Right lobe of liver (tissue), 6 donors: ENCODE data around the gene THG1L. TPM values are rescaled to one million over a fixed set of nuclear protein-coding genes. Genes with fewer than 3 reads are reported as not detected.
A peak's percentile ranks its signal among the peaks of the same experiment; 100 is the strongest.

ENCODE experiments used
- ATAC-seq, 4 donors: fragments of 200-7000 bp; cut with Tn5 transposase; one replicate each; pipeline ENCODE4 v1.9.1; 2020; ENCODE audit warnings: mild to moderate bottlenecking in 4 of 4, moderate library complexity in 4 of 4
- DNase-seq, 3 donors: peaks; one replicate each; pipeline ENCODE4 v3.0.0-alpha.2; 2020
- H3K27ac ChIP-seq, 3 donors: fragments of 200-600 bp; one replicate each; pipeline ENCODE4 v1.8.0; 2022
- H3K27me3 ChIP-seq, 2 donors: fragments of 200-600 bp; one replicate each; pipeline ENCODE4 v1.8.0; 2022
- H3K36me3 ChIP-seq, 4 donors: fragments of 200-600 bp; sonication (generic) in 1 of 4; one replicate each; pipeline versions ENCODE4 v1.5.1 to v1.8.0; 2017 to 2022; ENCODE audit warnings: control low read depth in 1 of 4
- H3K4me1 ChIP-seq, 4 donors: fragments of 200-600 bp; sonication (generic) in 1 of 4; one replicate each; pipeline versions ENCODE4 v1.5.1 to v1.8.0; 2017 to 2022; ENCODE audit warnings: control low read depth in 1 of 4
- H3K4me3 ChIP-seq, 3 donors: fragments of 200-600 bp; one replicate each; pipeline ENCODE4 v1.8.0; 2022
- H3K9me3 ChIP-seq, 4 donors: fragments of 200-600 bp; sonication (generic) in 1 of 4; one replicate each; pipeline versions ENCODE4 v1.5.1 to v1.8.0; 2017 to 2022; ENCODE audit warnings: control low read depth in 1 of 4
- CTCF ChIP-seq, 4 donors: fragments of 200-600 bp in 3 of 4; fragments of 450-650 bp in 1 of 4; IDR thresholded peaks; one replicate each; pipeline versions ENCODE4 v1.5.1 to v1.8.0; 2016 to 2022; ENCODE audit warnings: antibody characterized with exemption in 4 of 4, mild to moderate bottlenecking in 2 of 4
- POLR2A ChIP-seq: fragments of 450-650 bp; IDR thresholded peaks from one replicate; pipeline ENCODE4 v1.6.1; 2017; ENCODE audit warnings: antibody characterized with exemption, mild to moderate bottlenecking
- WGBS: methylation state at CpG from one replicate; pipeline ENCODE4 v1.1.6; 2018; ENCODE audit warnings: low coverage, low lambda C conversion rate; ENCODE audit not compliant: insufficient coverage; ENCODE audit errors: missing lambda C conversion rate; 5-methylcytosine and 5-hydroxymethylcytosine counted together
- intact Hi-C, 2 donors: fragments of 100-400 bp; cut with DNase I; formaldehyde crosslinking; loops; one replicate each; pipeline versions ENCODE4 v1.11.2 to v1.14.1; 2022
- total RNA-seq, 6 experiments: library from RNA; depleted of rRNA in 2 of 6; stranded (reverse); fragments of >200 nt in 2 of 6; fragmentation: NEBNext Ultra II Directional in 3 of 6; extraction: Animal tissue kit (Norgen Biotek cat#: 25700) in 3 of 6; gene quantifications; one replicate each; pipeline versions ENCODE4 v1.1.0 to v1.2.4, GENCODE V29; 2016 to 2023
- donor health status: DM: no; HTN: yes; CAD: no.
- donor health status: DM: no; HTN: no; CAD: no.
- donor health status: DM: no; HTN: no; CAD: no.
- donor health status: DM: no; HTN: yes; CAD: no.
- donor health status: DM: no; HTN: yes; CAD: no.

The THG1L gene
- total RNA-seq, 6 experiments from 2014 or later = 3.3 to 7.8 (median 5.5) TPM

GRCh38 chr5:157767689-157768088, 36.5 kb downstream of the THG1L start:
- H3K27me3 ChIP-seq = no peaks in the 10 kb centered on the region
- WGBS = 100% methylated on average over 1 of the region's 3 CpGs
- no peak for TF ChIP-seq CTCF (IDR thresholded peaks at IDR 0.05)
- no peak for TF ChIP-seq POLR2A
- H3K4me3 ChIP-seq = no peak overlapping the region
- H3K9me3 ChIP-seq = no peaks in the 10 kb centered on the region
- no peak for DNase-seq
- no peak for ATAC-seq
- H3K27ac ChIP-seq = no peak overlapping the region
- H3K4me1 ChIP-seq = no peaks in the 10 kb centered on the region
- H3K36me3 ChIP-seq = no peaks in the 10 kb centered on the region
- intact Hi-C loops = no loop called here

GRCh38 chr5:157770665-157771064, 39.4 kb downstream of the THG1L start:
- intact Hi-C loops = no loop called here
- no peak for TF ChIP-seq POLR2A
- TF ChIP-seq CTCF (IDR thresholded peaks at IDR 0.05) = no peak

GRCh38 chr5:157772127-157772526, 40.9 kb downstream of the THG1L start:
- intact Hi-C loops = no loop called here
- H3K36me3 ChIP-seq = no peaks in the 10 kb centered on the region
- DNase-seq = no peak
- TF ChIP-seq POLR2A (no peak), CTCF (IDR thresholded peaks at IDR 0.05) (no peak)
- H3K9me3 ChIP-seq = no peaks in the 10 kb centered on the region
- no peak overlapping the region for H3K27ac ChIP-seq
- H3K4me1 ChIP-seq = no peaks in the 10 kb centered on the region
- no peak overlapping the region for H3K4me3 ChIP-seq
- no peak for ATAC-seq
- 59% methylated on average over 10 of the region's 10 CpGs for WGBS
- H3K27me3 ChIP-seq = no peaks in the 10 kb centered on the region

More at GRCh38 chr5:157770665-157771064, 39.4 kb downstream of the THG1L start:
- no peak overlapping the region for H3K27ac ChIP-seq
- H3K27me3 ChIP-seq = no peaks in the 10 kb centered on the region
- H3K9me3 ChIP-seq = no peaks in the 10 kb centered on the region
- 86% methylated on average over 3 of the region's 4 CpGs for WGBS
- H3K4me3 ChIP-seq = no peak overlapping the region
- DNase-seq (no peak), ATAC-seq (no peak)
- H3K36me3 ChIP-seq = no peaks in the 10 kb centered on the region
- no peaks in the 10 kb centered on the region for H3K4me1 ChIP-seq

- Histone ChIP-seq H3K4me3 (no peak overlapping the region), H3K36me3 (no peaks in the 10 kb centered on the region), H3K4me1 (no peaks in the 10 kb centered on the region), H3K27ac (no peak overlapping the region), H3K27me3 (no peaks in the 10 kb centered on the region), H3K9me3 (no peaks in the 10 kb centered on the region)
- intact Hi-C loops = no loop called here
- ATAC-seq (peak in 2 of 4 donors; percentile 25 to 33), DNase-seq (peak in 2 of 3 donors; percentile 41 to 50)
- no peak for TF ChIP-seq POLR2A
- TF ChIP-seq CTCF (IDR thresholded peaks at IDR 0.05) = no peak
- WGBS = 66% methylated on average over 7 of the region's 8 CpGs
These were observed 47.0 kb downstream of the THG1L start for GRCh38 chr5:157778121-157778805.
